Body of pancreas (tissue), 4 donors: ENCODE data around the gene LIF. TPM values are rescaled to one million over a fixed set of nuclear protein-coding genes. Genes with fewer than 3 reads are reported as not detected.

ENCODE experiments used
- ATAC-seq: fragments of 150-250 bp; one replicate; pipeline ENCODE4 v1.9.1; 2016
- DNase-seq, 4 donors: peaks; one replicate each; pipeline ENCODE4 v3.0.0-alpha.2; 2019
- H3K27ac ChIP-seq, 4 donors: fragments of 200-600 bp; sonication (generic); 1 replicate in 3 of 4; 2 replicates in 1 of 4; pipeline versions ENCODE4 v1.5.1 to v1.6.1; 2016 to 2019; ENCODE audit warnings: mild to moderate bottlenecking in 1 of 4, mixed read lengths in 1 of 4, moderate library complexity in 1 of 4
- H3K27me3 ChIP-seq, 2 donors: fragments of 200-600 bp; sonication (generic); one replicate each; pipeline ENCODE4 v1.6.0; 2016; ENCODE audit warnings: mild to moderate bottlenecking in 1 of 2
- H3K36me3 ChIP-seq, 2 donors: fragments of 200-600 bp; sonication (generic); replicated peaks in 1 of 2; 2 replicates each; pipeline ENCODE4 v1.5.1; 2016; ENCODE audit warnings: low read depth in 2 of 2; ENCODE audit not compliant: insufficient read depth in 1 of 2
- H3K4me1 ChIP-seq: fragments of 200-600 bp; sonication (generic); one replicate; pipeline ENCODE4 v1.6.0; 2016
- H3K4me3 ChIP-seq, 2 donors: fragments of 200-600 bp; sonication (generic); 1 replicate in 1 of 2; 2 replicates in 1 of 2; pipeline ENCODE4 v1.5.1; 2016 to 2019
- H3K9me3 ChIP-seq, 3 donors: fragments of 200-600 bp; sonication (generic); 1 replicate in 2 of 3; 2 replicates in 1 of 3; pipeline ENCODE4 v1.5.1; 2016
- POLR2A ChIP-seq, 3 donors: fragments of 450-650 bp; IDR thresholded peaks; one replicate each; pipeline ENCODE4 v1.6.1; 2016; ENCODE audit warnings: antibody characterized with exemption in 3 of 3, mild to moderate bottlenecking in 2 of 3
- WGBS, 2 donors: methylation state at CpG; one replicate each; pipeline ENCODE4 v1.1.5; 2017; 5-methylcytosine and 5-hydroxymethylcytosine counted together
- intact Hi-C: fragments of 100-400 bp; cut with DNase I; formaldehyde crosslinking; loops from one replicate; pipeline ENCODE4 v1.15.1; 2023
- total RNA-seq, 2 donors: library from RNA; depleted of rRNA; stranded (reverse); fragments of >200 nt; gene quantifications; one replicate each; pipeline ENCODE4 v1.1.0, GENCODE V29; 2016
- TF ChIP-seq, protein P1 (sequence below), 7 experiments: fragments of 450-650 bp in 4 of 7; fragments of 200-600 bp in 3 of 7; sonication (generic) in 3 of 7; IDR thresholded peaks; one replicate each; pipeline ENCODE4 v1.5.1; 2016 to 2019; ENCODE audit warnings: antibody characterized with exemption in 7 of 7

LIF gene
- total RNA-seq, 2 donors from 2014 or later = 0.52 to 1.3 TPM

DNA sequence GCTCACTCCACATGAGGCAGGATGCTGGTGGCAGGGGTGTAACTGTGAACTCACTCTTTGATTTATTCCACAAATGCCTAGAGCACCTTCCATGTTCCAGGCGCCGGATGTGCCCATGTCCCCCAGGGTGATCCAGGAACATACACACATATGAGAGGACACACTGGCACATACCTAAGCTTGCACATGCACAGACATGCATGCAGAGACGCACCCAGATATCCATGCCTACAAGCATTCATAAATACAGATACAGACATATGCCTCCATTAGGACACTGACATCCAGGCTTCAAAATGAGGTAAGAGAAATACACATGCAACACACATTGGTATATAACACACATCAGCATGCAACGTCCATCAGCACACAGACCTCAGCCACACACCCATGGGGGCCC, 15.6 kb upstream of the LIF start:
- no peak overlapping the region for H3K4me3 ChIP-seq
- TF ChIP-seq, protein P1, sequence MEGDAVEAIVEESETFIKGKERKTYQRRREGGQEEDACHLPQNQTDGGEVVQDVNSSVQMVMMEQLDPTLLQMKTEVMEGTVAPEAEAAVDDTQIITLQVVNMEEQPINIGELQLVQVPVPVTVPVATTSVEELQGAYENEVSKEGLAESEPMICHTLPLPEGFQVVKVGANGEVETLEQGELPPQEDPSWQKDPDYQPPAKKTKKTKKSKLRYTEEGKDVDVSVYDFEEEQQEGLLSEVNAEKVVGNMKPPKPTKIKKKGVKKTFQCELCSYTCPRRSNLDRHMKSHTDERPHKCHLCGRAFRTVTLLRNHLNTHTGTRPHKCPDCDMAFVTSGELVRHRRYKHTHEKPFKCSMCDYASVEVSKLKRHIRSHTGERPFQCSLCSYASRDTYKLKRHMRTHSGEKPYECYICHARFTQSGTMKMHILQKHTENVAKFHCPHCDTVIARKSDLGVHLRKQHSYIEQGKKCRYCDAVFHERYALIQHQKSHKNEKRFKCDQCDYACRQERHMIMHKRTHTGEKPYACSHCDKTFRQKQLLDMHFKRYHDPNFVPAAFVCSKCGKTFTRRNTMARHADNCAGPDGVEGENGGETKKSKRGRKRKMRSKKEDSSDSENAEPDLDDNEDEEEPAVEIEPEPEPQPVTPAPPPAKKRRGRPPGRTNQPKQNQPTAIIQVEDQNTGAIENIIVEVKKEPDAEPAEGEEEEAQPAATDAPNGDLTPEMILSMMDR (IDR thresholded peaks at IDR 0.05) = no peak
- no peak for TF ChIP-seq POLR2A (IDR thresholded peaks at IDR 0.05)
- intact Hi-C loops = no loop called here
- H3K9me3 ChIP-seq = no peaks in the 10 kb centered on the region
- no peak for ATAC-seq
- H3K36me3 ChIP-seq = no peaks in the 10 kb centered on the region
- WGBS, 2 donors = 72 to 93% methylated on average over 4 of the region's 4 CpGs
- no peak for DNase-seq
- H3K4me1 ChIP-seq = peaks cover 5% of the 10 kb centered on the region
- H3K27me3 ChIP-seq = no peaks in the 10 kb centered on the region
- no peak overlapping the region for H3K27ac ChIP-seq

DNA sequence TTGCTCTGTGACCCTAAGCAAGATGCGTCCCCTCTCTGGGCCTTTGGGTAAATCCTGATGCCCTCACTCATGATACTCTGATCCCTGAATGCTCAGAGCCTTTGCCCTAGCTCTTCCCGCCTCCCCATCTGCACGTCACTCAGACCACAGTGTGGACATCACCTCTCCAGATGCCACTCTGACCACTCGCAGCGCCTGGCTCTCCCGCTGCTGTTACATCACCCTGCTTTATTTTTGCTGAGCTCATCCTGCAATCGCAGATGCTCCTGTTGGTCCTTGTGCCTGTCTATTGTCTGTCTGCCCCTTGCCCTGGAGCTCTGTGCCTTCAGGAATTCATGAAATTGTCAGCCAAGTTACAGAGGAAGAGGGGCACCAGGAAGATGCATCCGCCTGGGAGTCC, 14.6 kb upstream of the LIF start:
- Histone ChIP-seq H3K27ac (no peak overlapping the region), H3K4me3 (no peak overlapping the region), H3K36me3 (no peaks in the 10 kb centered on the region), H3K9me3 (no peaks in the 10 kb centered on the region), H3K27me3 (no peaks in the 10 kb centered on the region), H3K4me1 (peaks cover 9% of the 10 kb centered on the region)
- DNase-seq (no peak), ATAC-seq (no peak)
- intact Hi-C loops = loop anchor here (2.0 kb wide), 1 partner anchor 128 kb away; no protein-coding TSS in a partner anchor
- no peak for TF ChIP-seq POLR2A (IDR thresholded peaks at IDR 0.05)
- TF ChIP-seq, protein P1 (IDR thresholded peaks at IDR 0.05) = no peak
- 60 to 61% methylated on average over 8 of the region's 8 CpGs for WGBS, 2 donors

DNA sequence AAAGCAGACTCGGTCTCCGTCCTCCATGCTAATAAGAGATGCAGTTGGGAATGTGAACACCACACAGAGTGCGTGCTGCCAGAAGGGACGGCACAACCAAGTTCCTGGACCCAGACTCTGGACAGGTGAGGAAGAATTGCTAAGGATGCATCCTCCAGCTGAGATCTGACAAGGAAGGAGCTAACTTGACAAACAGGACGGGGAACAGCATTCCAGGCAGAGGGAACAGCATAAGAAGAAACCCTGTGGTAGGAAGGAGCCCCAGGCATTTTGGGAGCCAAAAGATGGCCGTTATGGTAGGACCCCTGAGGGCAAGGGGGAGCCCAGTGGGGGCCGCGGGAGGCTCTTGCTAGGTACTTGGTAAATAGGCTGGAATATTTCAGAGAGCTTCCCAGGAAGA, 14.1 kb upstream of the LIF start:
- Histone ChIP-seq H3K27me3 (no peaks in the 10 kb centered on the region), H3K9me3 (no peaks in the 10 kb centered on the region), H3K36me3 (no peaks in the 10 kb centered on the region), H3K4me3 (no peak overlapping the region), H3K27ac (no peak overlapping the region), H3K4me1 (peaks cover 13% of the 10 kb centered on the region)
- TF ChIP-seq POLR2A (IDR thresholded peaks at IDR 0.05) = no peak
- ATAC-seq (no peak), DNase-seq (no peak)
- WGBS, 2 donors = 68 to 77% methylated on average over 6 to 8 of the region's 8 CpGs
- intact Hi-C loops = loop anchor here (2.0 kb wide), 1 partner anchor 128 kb away; no protein-coding TSS in a partner anchor

DNA sequence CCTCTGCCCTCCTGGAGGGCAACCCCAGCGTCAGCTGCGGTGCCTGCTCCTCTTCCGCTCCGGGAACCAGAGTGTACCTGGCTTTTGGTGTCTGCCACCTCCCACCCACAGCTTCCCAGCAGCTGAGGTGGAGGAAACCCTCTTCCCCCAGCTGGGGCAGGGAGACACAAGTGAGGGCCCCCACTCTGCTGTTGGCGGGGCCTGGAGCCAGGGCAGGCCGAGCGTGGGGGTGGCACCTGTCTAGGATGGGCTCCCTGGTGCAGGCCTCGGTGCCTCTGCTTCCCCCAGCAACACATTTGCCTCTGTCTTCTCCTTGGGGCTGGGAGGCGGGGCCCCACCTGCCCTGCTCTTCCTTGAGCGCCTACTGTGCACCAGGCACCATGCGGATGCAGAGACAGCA, 13.7 kb upstream of the LIF start:
- Histone ChIP-seq H3K36me3 (no peaks in the 10 kb centered on the region), H3K27ac (no peak overlapping the region), H3K4me1 (peaks cover 14% of the 10 kb centered on the region), H3K9me3 (no peaks in the 10 kb centered on the region), H3K27me3 (no peaks in the 10 kb centered on the region), H3K4me3 (no peak overlapping the region)
- ATAC-seq (no peak), DNase-seq (no peak)
- intact Hi-C loops = loop anchor here (2.0 kb wide), 1 partner anchor 129 kb away; no protein-coding TSS in a partner anchor
- TF ChIP-seq POLR2A (IDR thresholded peaks at IDR 0.05) = no peak
- TF ChIP-seq, protein P1 (IDR thresholded peaks at IDR 0.05) = no peak
- WGBS, 2 donors = 85 to 93% methylated on average over 4 to 11 of the region's 11 CpGs

DNA sequence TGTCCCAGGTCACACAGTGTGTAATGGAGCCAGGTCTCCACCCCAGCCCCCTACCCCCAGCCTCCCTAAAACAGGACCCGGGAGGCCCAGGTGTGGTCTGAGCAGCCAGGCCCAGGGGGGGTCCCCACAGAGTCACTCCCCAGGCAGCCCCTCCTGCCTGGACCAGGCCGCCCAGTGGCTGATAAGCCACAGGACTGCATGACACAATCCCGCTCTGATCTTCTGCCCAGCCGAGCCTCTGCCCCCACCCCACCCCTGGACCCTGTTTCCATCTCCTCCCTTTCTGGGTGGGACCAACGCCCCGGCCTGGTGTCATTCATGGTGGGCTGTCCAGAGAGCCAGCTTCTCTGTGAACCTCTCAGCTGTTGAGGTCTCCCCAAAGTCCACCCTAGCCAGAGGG, 7.8 kb upstream of the LIF start:
- intact Hi-C loops = no loop called here
- H3K4me3 ChIP-seq = no peak overlapping the region
- no peak for ATAC-seq

More for the DNA sequence above, 7.8 kb upstream of the LIF start:
- no peak for DNase-seq
- no peaks in the 10 kb centered on the region for H3K9me3 ChIP-seq
- no peak overlapping the region for H3K27ac ChIP-seq
- H3K36me3 ChIP-seq = no peaks in the 10 kb centered on the region
- 85% methylated on average over 5 of the region's 6 CpGs; no CpG with 5 or more reads in 1 of the 2 donors for WGBS, 2 donors
- H3K4me1 ChIP-seq = peaks cover 22% of the 10 kb centered on the region
- no peak for TF ChIP-seq POLR2A (IDR thresholded peaks at IDR 0.05)
- TF ChIP-seq, protein P1 (IDR thresholded peaks at IDR 0.05) = no peak
- no peaks in the 10 kb centered on the region for H3K27me3 ChIP-seq
